ENCODE results near the gene INSL3.

- TF ChIP-seq CTCF (IDR thresholded peaks at IDR 0.05), result no peak
- no peak for TF ChIP-seq EZH2 (IDR thresholded peaks at IDR 0.05)
These were observed 10.2 kb downstream of the INSL3 start for GRCh38 chr19:17811103-17811502.

All from neural progenitor cell (in vitro differentiated cells).